NCI-H226 (cell line): Measurements from ENCODE around the gene RNF144A.

ENCODE experiments used
- DNase-seq: peaks from one replicate; pipeline ENCODE4 v3.0.0-alpha.2; 2015

Gene RNF144A

GRCh38 chr2:6951046-6951445 lies 33.8 kb downstream of the RNF144A start:
- no peak for DNase-seq

GRCh38 chr2:6952101-6952500 lies 34.9 kb downstream of the RNF144A start:
- no peak for DNase-seq

GRCh38 chr2:6954586-6954985 lies 37.4 kb downstream of the RNF144A start:
- DNase-seq, result no peak

GRCh38 chr2:6955511-6956136 lies 38.4 kb downstream of the RNF144A start:
- DNase-seq, result no peak

- DNase-seq, result no peak
These were observed 39.4 kb downstream of the RNF144A start for GRCh38 chr2:6956566-6956965.

GRCh38 chr2:6957031-6957714 lies 40.0 kb downstream of the RNF144A start:
- DNase-seq, result no peak

- no peak for DNase-seq
These were observed 40.9 kb downstream of the RNF144A start for GRCh38 chr2:6957910-6958615.

GRCh38 chr2:6958616-6959235 lies 41.5 kb downstream of the RNF144A start:
- DNase-seq, result no peak

- no peak for DNase-seq
These were observed 42.5 kb downstream of the RNF144A start for GRCh38 chr2:6959751-6960150.

- DNase-seq, result no peak
These were observed 43.4 kb downstream of the RNF144A start for GRCh38 chr2:6960659-6961058.

GRCh38 chr2:6963727-6964126 lies 46.5 kb downstream of the RNF144A start:
- DNase-seq, result no peak

- DNase-seq, result no peak
These were observed 48.0 kb downstream of the RNF144A start for GRCh38 chr2:6965071-6965795.

- no peak for DNase-seq
These were observed 49.3 kb downstream of the RNF144A start for GRCh38 chr2:6966446-6966940.

- no peak for DNase-seq
These were observed 50.1 kb downstream of the RNF144A start for GRCh38 chr2:6967301-6967700.

- no peak for DNase-seq
These were observed 51.3 kb downstream of the RNF144A start for GRCh38 chr2:6968319-6969100.

- DNase-seq, result no peak
These were observed 53.3 kb downstream of the RNF144A start for GRCh38 chr2:6970551-6970950.

- DNase-seq, result no peak
These were observed 53.8 kb downstream of the RNF144A start for GRCh38 chr2:6970976-6971480.

GRCh38 chr2:6971502-6971901 lies 54.3 kb downstream of the RNF144A start:
- DNase-seq, result no peak

- DNase-seq, result no peak
These were observed 55.0 kb downstream of the RNF144A start for GRCh38 chr2:6972067-6972710.

GRCh38 chr2:6973895-6974545 lies 56.8 kb downstream of the RNF144A start:
- DNase-seq, result no peak

GRCh38 chr2:6975988-6976387 lies 58.8 kb downstream of the RNF144A start:
- DNase-seq, result peak; percentile 47
